ENCODE measurements around the gene COL8A1.

The COL8A1 gene

GRCh38 chr3:99789011-99789721, 150.8 kb downstream of the COL8A1 start:
- peak; percentile 65 for DNase-seq (ENCODE audit: extremely low spot score)
- CTCF ChIA-PET: interaction anchor here (1.0 kb wide), 1 partner anchor 261 kb away, joined by 3 read pairs; no protein-coding TSS in a partner anchor
- TF ChIP-seq ELF4 (IDR thresholded peaks at IDR 0.05) (no peak), BHLHE40 (IDR thresholded peaks at IDR 0.05; ENCODE audit: borderline replicate concordance) (no peak), LEF1 (IDR thresholded peaks at IDR 0.05; ENCODE audit: borderline replicate concordance) (no peak), FOXK2 (IDR thresholded peaks at IDR 0.05) (no peak), L3MBTL2 (conservative IDR thresholded peaks at IDR 0.05) (no peak), NFRKB (IDR thresholded peaks at IDR 0.05) (no peak), ZNF384 (IDR thresholded peaks at IDR 0.05) (no peak), PKNOX1 (IDR thresholded peaks at IDR 0.05) (no peak), SUZ12 (IDR thresholded peaks at IDR 0.05) (no peak), FOXM1 (IDR thresholded peaks at IDR 0.05; ENCODE audit: borderline replicate concordance) (no peak), FOXA1 (IDR thresholded peaks at IDR 0.05) (no peak), ARNT (IDR thresholded peaks at IDR 0.05) (no peak), HDGF (IDR thresholded peaks at IDR 0.05; ENCODE audit: borderline replicate concordance) (no peak), CTBP1 (IDR thresholded peaks at IDR 0.05; ENCODE audit: borderline replicate concordance) (no peak), TARDBP (IDR thresholded peaks at IDR 0.05) (no peak), SP1 (IDR thresholded peaks at IDR 0.05) (no peak)
- POLR2A ChIA-PET: interaction anchor here (0.6 kb wide), 1 partner anchor 29 kb away, joined by 4 read pairs; the partner anchor contains the start of gene CMSS1

DNA sequence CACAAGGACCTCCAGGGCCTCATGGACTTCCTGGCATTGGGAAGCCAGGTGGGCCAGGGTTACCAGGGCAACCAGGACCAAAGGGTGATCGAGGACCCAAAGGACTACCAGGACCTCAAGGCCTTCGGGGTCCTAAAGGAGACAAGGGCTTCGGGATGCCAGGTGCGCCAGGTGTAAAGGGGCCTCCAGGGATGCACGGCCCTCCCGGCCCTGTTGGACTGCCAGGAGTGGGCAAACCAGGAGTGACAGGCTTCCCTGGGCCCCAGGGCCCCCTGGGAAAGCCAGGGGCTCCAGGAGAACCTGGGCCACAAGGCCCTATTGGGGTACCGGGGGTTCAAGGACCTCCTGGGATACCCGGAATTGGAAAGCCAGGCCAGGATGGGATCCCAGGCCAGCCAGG, 156.1 kb downstream of the COL8A1 start:
- no peak for DNase-seq (ENCODE audit: extremely low spot score)
- ChIA-PET CTCF (no interaction called here), POLR2A (no interaction called here)
- TF ChIP-seq L3MBTL2 (conservative IDR thresholded peaks at IDR 0.05) (no peak), HDGF (IDR thresholded peaks at IDR 0.05; ENCODE audit: borderline replicate concordance) (no peak), ZNF384 (IDR thresholded peaks at IDR 0.05) (no peak), LEF1 (IDR thresholded peaks at IDR 0.05; ENCODE audit: borderline replicate concordance) (no peak), PKNOX1 (IDR thresholded peaks at IDR 0.05) (no peak), SP1 (IDR thresholded peaks at IDR 0.05) (no peak)

DNA sequence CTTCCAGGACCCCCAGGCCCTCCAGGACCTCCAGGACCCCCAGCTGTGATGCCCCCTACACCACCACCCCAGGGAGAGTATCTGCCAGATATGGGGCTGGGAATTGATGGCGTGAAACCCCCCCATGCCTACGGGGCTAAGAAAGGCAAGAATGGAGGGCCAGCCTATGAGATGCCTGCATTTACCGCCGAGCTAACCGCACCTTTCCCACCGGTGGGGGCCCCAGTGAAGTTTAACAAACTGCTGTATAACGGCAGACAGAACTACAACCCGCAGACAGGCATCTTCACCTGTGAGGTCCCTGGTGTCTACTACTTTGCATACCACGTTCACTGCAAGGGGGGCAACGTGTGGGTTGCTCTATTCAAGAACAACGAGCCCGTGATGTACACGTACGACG, 157.2 kb downstream of the COL8A1 start:
- TF ChIP-seq ARNT (IDR thresholded peaks at IDR 0.05) (no peak), FOXA1 (IDR thresholded peaks at IDR 0.05) (no peak), PKNOX1 (IDR thresholded peaks at IDR 0.05) (no peak), SUZ12 (IDR thresholded peaks at IDR 0.05) (no peak), CTBP1 (IDR thresholded peaks at IDR 0.05; ENCODE audit: borderline replicate concordance) (no peak), L3MBTL2 (conservative IDR thresholded peaks at IDR 0.05) (no peak), NFRKB (IDR thresholded peaks at IDR 0.05) (no peak), SP1 (IDR thresholded peaks at IDR 0.05) (no peak), LEF1 (IDR thresholded peaks at IDR 0.05; ENCODE audit: borderline replicate concordance) (no peak), TARDBP (IDR thresholded peaks at IDR 0.05) (no peak), FOXK2 (IDR thresholded peaks at IDR 0.05) (no peak), HDGF (IDR thresholded peaks at IDR 0.05; ENCODE audit: borderline replicate concordance) (no peak), ZNF384 (IDR thresholded peaks at IDR 0.05) (no peak), BHLHE40 (IDR thresholded peaks at IDR 0.05; ENCODE audit: borderline replicate concordance) (no peak), ELF4 (IDR thresholded peaks at IDR 0.05) (no peak), FOXM1 (IDR thresholded peaks at IDR 0.05; ENCODE audit: borderline replicate concordance) (no peak)
- CTCF ChIA-PET: no interaction called here
- POLR2A ChIA-PET: no interaction called here
- DNase-seq (ENCODE audit: extremely low spot score): no peak

DNA sequence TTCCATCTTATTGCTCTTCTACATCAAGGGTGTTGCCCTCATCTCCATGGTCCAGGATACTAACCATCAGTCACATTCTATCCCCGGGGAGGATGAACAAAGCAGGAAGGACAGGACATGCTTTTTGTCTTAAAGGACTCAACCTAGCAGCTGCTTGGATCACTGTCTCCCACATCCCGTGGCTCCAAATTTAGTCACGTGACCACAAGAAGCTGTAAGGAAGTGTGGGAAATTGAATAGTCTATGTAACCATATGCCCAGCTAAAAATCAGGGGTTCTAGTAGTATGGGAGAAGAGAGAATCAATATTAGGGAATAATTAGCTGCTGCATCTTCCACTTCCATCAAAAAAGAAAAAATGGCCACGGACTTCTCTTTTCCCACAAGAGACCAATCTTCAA, 161.0 kb downstream of the COL8A1 start:
- DNase-seq (ENCODE audit: extremely low spot score): no peak
- ChIA-PET POLR2A (no interaction called here), CTCF (no interaction called here)
- TF ChIP-seq HDGF (IDR thresholded peaks at IDR 0.05; ENCODE audit: borderline replicate concordance) (no peak), SP1 (IDR thresholded peaks at IDR 0.05) (no peak), LEF1 (IDR thresholded peaks at IDR 0.05; ENCODE audit: borderline replicate concordance) (no peak), ARNT (IDR thresholded peaks at IDR 0.05) (no peak), FOXM1 (IDR thresholded peaks at IDR 0.05; ENCODE audit: borderline replicate concordance) (no peak), ZNF384 (IDR thresholded peaks at IDR 0.05) (no peak), FOXA1 (IDR thresholded peaks at IDR 0.05) (no peak), TARDBP (IDR thresholded peaks at IDR 0.05) (no peak), CTBP1 (IDR thresholded peaks at IDR 0.05; ENCODE audit: borderline replicate concordance) (no peak), ELF4 (IDR thresholded peaks at IDR 0.05) (no peak), BHLHE40 (IDR thresholded peaks at IDR 0.05; ENCODE audit: borderline replicate concordance) (no peak), NFRKB (IDR thresholded peaks at IDR 0.05) (no peak), L3MBTL2 (conservative IDR thresholded peaks at IDR 0.05) (no peak), PKNOX1 (IDR thresholded peaks at IDR 0.05) (no peak), SUZ12 (IDR thresholded peaks at IDR 0.05) (no peak)

DNA sequence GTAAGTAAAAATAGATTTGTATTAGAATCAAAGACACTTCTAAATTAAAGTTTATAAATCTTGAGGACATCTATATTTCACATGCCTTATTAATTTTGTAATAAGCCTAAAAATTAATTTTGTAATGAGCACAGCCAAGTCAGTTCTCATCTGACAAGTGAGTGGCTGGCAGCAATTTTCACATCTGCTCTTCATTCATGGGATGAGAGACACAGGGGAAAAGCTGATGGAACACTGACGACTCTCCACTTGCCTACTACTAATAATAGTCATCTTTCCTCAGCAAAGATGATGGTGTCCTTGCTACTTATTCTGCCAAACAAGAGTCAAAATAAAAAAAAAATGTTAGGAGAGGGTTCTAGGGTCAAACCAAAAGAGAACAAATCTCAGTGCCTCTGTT, 164.9 kb downstream of the COL8A1 start:
- ChIA-PET CTCF (no interaction called here), POLR2A (no interaction called here)
- no peak for DNase-seq (ENCODE audit: extremely low spot score)
- TF ChIP-seq FOXA1 (IDR thresholded peaks at IDR 0.05) (no peak), LEF1 (IDR thresholded peaks at IDR 0.05; ENCODE audit: borderline replicate concordance) (no peak), HDGF (IDR thresholded peaks at IDR 0.05; ENCODE audit: borderline replicate concordance) (no peak), FOXM1 (IDR thresholded peaks at IDR 0.05; ENCODE audit: borderline replicate concordance) (no peak), PKNOX1 (IDR thresholded peaks at IDR 0.05) (no peak), ARNT (IDR thresholded peaks at IDR 0.05) (no peak), BHLHE40 (IDR thresholded peaks at IDR 0.05; ENCODE audit: borderline replicate concordance) (no peak)
